Peyer's patch (tissue), 4 donors: ENCODE results near the gene PLOD3. TPM values are rescaled to one million over a fixed set of nuclear protein-coding genes. Genes with fewer than 3 reads are reported as not detected.

Experiments
- DNase-seq, 3 donors: peaks; one replicate each; pipeline ENCODE4 v3.0.0-alpha.2; 2017 to 2019
- H3K27ac ChIP-seq, 4 donors: fragments of 200-600 bp; sonication (generic); one replicate each; pipeline ENCODE4 v1.5.1; 2016 to 2019
- H3K27me3 ChIP-seq, 2 donors: fragments of 200-600 bp; sonication (generic); one replicate each; pipeline ENCODE4 v1.5.1; 2019
- H3K36me3 ChIP-seq, 3 donors: fragments of 200-600 bp; sonication (generic); one replicate each; pipeline ENCODE4 v1.5.1; 2016 to 2019
- H3K4me1 ChIP-seq, 4 donors: fragments of 200-600 bp; sonication (generic); one replicate each; pipeline ENCODE4 v1.5.1; 2016 to 2019
- H3K4me3 ChIP-seq, 4 donors: fragments of 200-600 bp; sonication (generic); 1 replicate in 3 of 4; 2 replicates in 1 of 4; pipeline ENCODE4 v1.5.1; 2016 to 2019; ENCODE audit warnings: mild to moderate bottlenecking in 1 of 4
- H3K9me3 ChIP-seq, 4 donors: fragments of 200-600 bp; sonication (generic); one replicate each; pipeline ENCODE4 v1.5.1; 2016 to 2019; ENCODE audit warnings: mild to moderate bottlenecking in 1 of 4
- POLR2A ChIP-seq, 2 donors: fragments of 450-650 bp; IDR thresholded peaks; one replicate each; pipeline ENCODE4 v1.5.1; 2017; ENCODE audit warnings: antibody characterized with exemption in 2 of 2, mild to moderate bottlenecking in 2 of 2, moderate library complexity in 2 of 2
- total RNA-seq, 4 donors: library from RNA; depleted of rRNA; stranded (reverse); fragments of >200 nt; gene quantifications; one replicate each; pipeline ENCODE4 v1.1.0, GENCODE V29; 2016
- TF ChIP-seq, protein P1 (sequence below), 6 experiments: fragments of 450-650 bp in 4 of 6; fragments of 200-600 bp in 2 of 6; sonication (generic) in 1 of 6; IDR thresholded peaks; one replicate each; pipeline ENCODE4 v1.5.1; 2017 to 2019; ENCODE audit warnings: antibody characterized with exemption in 6 of 6, mild to moderate bottlenecking in 3 of 6, moderate library complexity in 1 of 6

PLOD3 gene
- total RNA-seq, 4 donors from 2014 or later = 62.7 to 103 (median 83.7) TPM

GRCh38 chr7:101231644-101232043, 14.3 kb upstream of the PLOD3 start:
- Histone ChIP-seq H3K36me3 (peaks cover 0 to 16% (median 0%) of the 10 kb centered on the region in 3 donors), H3K27ac (peak overlapping the region in 3 of 4 donors; percentile 72 to 98 (median 86)), H3K4me1 (peaks cover 0 to 26% (median 0%) of the 10 kb centered on the region in 4 donors), H3K4me3 (peak overlapping the region in 2 of 4 donors; percentile 41), H3K27me3 (no peaks in the 10 kb centered on the region), H3K9me3 (no peaks in the 10 kb centered on the region)
- DNase-seq = peak in 1 of 3 donors; percentile 58
- TF ChIP-seq, protein P1, sequence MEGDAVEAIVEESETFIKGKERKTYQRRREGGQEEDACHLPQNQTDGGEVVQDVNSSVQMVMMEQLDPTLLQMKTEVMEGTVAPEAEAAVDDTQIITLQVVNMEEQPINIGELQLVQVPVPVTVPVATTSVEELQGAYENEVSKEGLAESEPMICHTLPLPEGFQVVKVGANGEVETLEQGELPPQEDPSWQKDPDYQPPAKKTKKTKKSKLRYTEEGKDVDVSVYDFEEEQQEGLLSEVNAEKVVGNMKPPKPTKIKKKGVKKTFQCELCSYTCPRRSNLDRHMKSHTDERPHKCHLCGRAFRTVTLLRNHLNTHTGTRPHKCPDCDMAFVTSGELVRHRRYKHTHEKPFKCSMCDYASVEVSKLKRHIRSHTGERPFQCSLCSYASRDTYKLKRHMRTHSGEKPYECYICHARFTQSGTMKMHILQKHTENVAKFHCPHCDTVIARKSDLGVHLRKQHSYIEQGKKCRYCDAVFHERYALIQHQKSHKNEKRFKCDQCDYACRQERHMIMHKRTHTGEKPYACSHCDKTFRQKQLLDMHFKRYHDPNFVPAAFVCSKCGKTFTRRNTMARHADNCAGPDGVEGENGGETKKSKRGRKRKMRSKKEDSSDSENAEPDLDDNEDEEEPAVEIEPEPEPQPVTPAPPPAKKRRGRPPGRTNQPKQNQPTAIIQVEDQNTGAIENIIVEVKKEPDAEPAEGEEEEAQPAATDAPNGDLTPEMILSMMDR (IDR thresholded peaks at IDR 0.05) = no peak
- no peak for TF ChIP-seq POLR2A (IDR thresholded peaks at IDR 0.05)

DNA sequence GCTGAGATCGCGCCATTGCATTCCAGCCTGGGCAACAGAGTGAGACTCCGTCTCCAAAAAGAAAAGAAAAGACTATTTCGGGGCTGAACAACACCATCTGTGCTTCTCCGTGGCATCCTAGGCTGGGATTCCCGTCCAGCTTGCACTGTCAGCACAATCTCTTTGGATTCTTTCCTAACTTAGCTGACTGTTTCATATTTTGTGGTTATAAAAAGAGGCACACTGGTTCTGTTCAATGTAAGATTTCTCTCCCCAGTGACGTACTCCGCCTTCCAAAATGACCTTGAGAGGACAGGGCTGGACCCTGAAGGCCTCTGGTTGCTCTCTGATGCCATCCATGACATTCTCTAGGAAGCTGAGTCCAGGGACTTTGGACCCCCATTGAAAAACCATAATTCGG, 9.3 kb upstream of the PLOD3 start:
- DNase-seq = no peak
- no peaks in the 10 kb centered on the region for H3K27me3 ChIP-seq
- no peaks in the 10 kb centered on the region for H3K9me3 ChIP-seq
- H3K36me3 ChIP-seq = peaks cover 0 to 59% (median 0%) of the 10 kb centered on the region in 3 donors
- TF ChIP-seq, protein P1 (IDR thresholded peaks at IDR 0.05) = no peak
- no peak for TF ChIP-seq POLR2A (IDR thresholded peaks at IDR 0.05)
- no peak overlapping the region for H3K4me3 ChIP-seq
- no peak overlapping the region for H3K27ac ChIP-seq
- H3K4me1 ChIP-seq = peaks cover 0 to 8% (median 0%) of the 10 kb centered on the region in 4 donors

- Histone ChIP-seq H3K36me3 (peaks cover 0 to 59% (median 0%) of the 10 kb centered on the region in 3 donors), H3K27me3 (no peaks in the 10 kb centered on the region), H3K4me1 (peaks cover 0 to 2% (median 0%) of the 10 kb centered on the region in 4 donors), H3K27ac (no peak overlapping the region), H3K9me3 (no peaks in the 10 kb centered on the region), H3K4me3 (no peak overlapping the region)
- TF ChIP-seq POLR2A (IDR thresholded peaks at IDR 0.05) = no peak
- TF ChIP-seq, protein P1 (IDR thresholded peaks at IDR 0.05) = no peak
- DNase-seq = no peak
Observed at GRCh38 chr7:101225650-101226049, 8.3 kb upstream of the PLOD3 start.

GRCh38 chr7:101223528-101223927, 6.1 kb upstream of the PLOD3 start:
- no peaks in the 10 kb centered on the region for H3K9me3 ChIP-seq
- TF ChIP-seq POLR2A (IDR thresholded peaks at IDR 0.05) = no peak
- TF ChIP-seq, protein P1 (IDR thresholded peaks at IDR 0.05) = no peak
- no peak for DNase-seq
- H3K27ac ChIP-seq = no peak overlapping the region
- no peaks in the 10 kb centered on the region for H3K27me3 ChIP-seq
- peaks cover 0 to 54% (median 0%) of the 10 kb centered on the region in 3 donors for H3K36me3 ChIP-seq
- peaks cover 0 to 22% (median 5%) of the 10 kb centered on the region in 4 donors for H3K4me1 ChIP-seq
- no peak overlapping the region for H3K4me3 ChIP-seq

DNA sequence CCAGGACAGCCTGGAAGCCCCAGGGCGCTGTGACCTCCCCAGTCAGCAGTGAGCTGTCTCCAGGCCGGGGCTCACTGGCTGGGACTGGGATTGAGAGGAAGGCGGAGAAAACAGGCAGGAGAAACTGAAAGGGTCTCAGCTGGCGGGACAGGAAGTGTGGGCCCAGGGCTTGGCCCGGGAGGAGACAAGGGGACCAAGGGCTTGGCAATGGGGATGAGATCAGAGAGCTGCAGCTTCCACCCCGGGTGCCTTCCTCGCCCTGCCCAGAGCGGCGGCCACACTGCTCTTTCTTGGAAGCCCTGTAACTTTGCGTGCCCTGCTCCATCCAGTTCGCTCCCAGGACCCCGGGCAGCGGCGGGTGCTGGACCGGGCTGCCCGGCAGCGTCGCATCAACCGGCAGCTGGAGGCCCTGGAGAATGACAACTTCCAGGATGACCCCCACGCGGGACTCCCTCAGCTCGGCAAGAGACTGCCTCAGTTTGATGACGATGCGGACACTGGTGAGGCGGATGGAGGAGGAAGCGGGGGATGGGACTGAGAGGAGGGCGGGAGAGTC, 5.0 kb upstream of the PLOD3 start:
- no peak for TF ChIP-seq POLR2A (IDR thresholded peaks at IDR 0.05)
- TF ChIP-seq, protein P1 (IDR thresholded peaks at IDR 0.05) = no peak
- no peak overlapping the region for H3K4me3 ChIP-seq
- no peaks in the 10 kb centered on the region for H3K9me3 ChIP-seq
- H3K4me1 ChIP-seq = peaks cover 0 to 23% (median 6%) of the 10 kb centered on the region in 4 donors
- no peak for DNase-seq
- H3K27me3 ChIP-seq = no peaks in the 10 kb centered on the region
- no peak overlapping the region for H3K27ac ChIP-seq
- peaks cover 0 to 48% (median 0%) of the 10 kb centered on the region in 3 donors for H3K36me3 ChIP-seq
